Neuronal stem cell (in vitro differentiated cells): ENCODE results near the gene CEP85.

ENCODE experiments used
- DNase-seq: peaks from one replicate; pipeline ENCODE4 v3.0.0-alpha.2; 2013; ENCODE audit warnings: low spot score
- H2AFZ ChIP-seq: one replicate; pipeline ENCODE4 v1.6.1; 2013; ENCODE audit warnings: mild to moderate bottlenecking, low read length, inconsistent platforms
- H2AK5ac ChIP-seq: 2 replicates; pipeline ENCODE4 v1.6.1; 2013; ENCODE audit warnings: low read depth, mild to moderate bottlenecking, inconsistent platforms, low read length, moderate library complexity, mixed read lengths
- H2BK120ac ChIP-seq: 2 replicates; pipeline ENCODE4 v1.6.1; 2013; ENCODE audit warnings: low read depth, mild to moderate bottlenecking, inconsistent platforms, low read length, moderate library complexity, mixed read lengths
- H2BK12ac ChIP-seq: one replicate; pipeline ENCODE4 v1.6.1; 2013; ENCODE audit warnings: low read length, inconsistent platforms
- H2BK15ac ChIP-seq: 2 replicates; pipeline ENCODE4 v1.6.1; 2013; ENCODE audit warnings: mild to moderate bottlenecking, low read length, inconsistent platforms, mixed read lengths
- H2BK5ac ChIP-seq: one replicate; pipeline ENCODE4 v1.6.1; 2013; ENCODE audit warnings: inconsistent platforms, mild to moderate bottlenecking, low read length, moderate library complexity
- H3K14ac ChIP-seq: one replicate; pipeline ENCODE4 v1.6.1; 2013; ENCODE audit warnings: low read length, inconsistent platforms
- H3K18ac ChIP-seq: 2 replicates; pipeline ENCODE4 v1.6.1; 2013; ENCODE audit warnings: low read length, inconsistent platforms
- H3K23ac ChIP-seq: 2 replicates; pipeline ENCODE4 v1.6.1; 2013; ENCODE audit warnings: low read depth, mild to moderate bottlenecking, mixed read lengths, low read length, inconsistent platforms; ENCODE audit not compliant: poor library complexity
- H3K27ac ChIP-seq: replicated peaks from 3 replicates; pipeline ENCODE4 v1.5.1; 2013; ENCODE audit warnings: low read length, inconsistent platforms
- H3K27me3 ChIP-seq, 3 experiments: 2 replicates each; pipeline ENCODE4 v1.6.1; 2013; ENCODE audit warnings: low read length in 3 of 3, mild to moderate bottlenecking in 2 of 3, inconsistent platforms in 1 of 3, low read depth in 1 of 3, mixed read lengths in 1 of 3, moderate library complexity in 1 of 3; ENCODE audit not compliant: control insufficient read depth in 3 of 3, insufficient read depth in 3 of 3
- H3K36me3 ChIP-seq, 2 donors: replicated peaks in 1 of 2; 2 replicates each; pipeline ENCODE4 v1.6.1; 2013; ENCODE audit warnings: low read length in 2 of 2; ENCODE audit not compliant: control insufficient read depth in 2 of 2, insufficient read depth in 2 of 2
- H3K4ac ChIP-seq: 2 replicates; pipeline ENCODE4 v1.6.1; 2013; ENCODE audit warnings: inconsistent platforms, mild to moderate bottlenecking, low read length, moderate library complexity
- H3K4me1 ChIP-seq, 2 donors: 1 replicate in 1 of 2; 2 replicates in 1 of 2; pipeline ENCODE4 v1.6.1; 2013; ENCODE audit warnings: low read length in 2 of 2, low read depth in 1 of 2; ENCODE audit not compliant: control insufficient read depth in 2 of 2, insufficient read depth in 1 of 2
- H3K4me2 ChIP-seq: one replicate; pipeline ENCODE4 v1.6.1; 2013; ENCODE audit warnings: mild to moderate bottlenecking, low read length, inconsistent platforms; ENCODE audit not compliant: insufficient read depth, poor library complexity, severe bottlenecking
- H3K4me3 ChIP-seq, 2 donors: 2 replicates each; pipeline ENCODE4 v1.5.1; 2013; ENCODE audit warnings: low read length in 2 of 2, mild to moderate bottlenecking in 2 of 2, inconsistent platforms in 1 of 2, moderate library complexity in 1 of 2
- H3K79me1 ChIP-seq: one replicate; pipeline ENCODE4 v1.6.1; 2013; ENCODE audit warnings: low read depth, mild to moderate bottlenecking, inconsistent platforms, low read length, moderate library complexity
- H3K9ac ChIP-seq: one replicate; pipeline ENCODE4 v1.6.1; 2013; ENCODE audit warnings: mild to moderate bottlenecking, low read depth, low read length, inconsistent platforms; ENCODE audit not compliant: poor library complexity
- H3K9me3 ChIP-seq, 2 donors: replicated peaks in 1 of 2; 2 replicates each; pipeline versions ENCODE3 to v1.6.1; 2013; ENCODE audit warnings: low read length in 2 of 2, mild to moderate bottlenecking in 2 of 2, inconsistent platforms in 1 of 2, low read depth in 1 of 2, mixed read lengths in 1 of 2, moderate library complexity in 1 of 2; ENCODE audit not compliant: control insufficient read depth in 2 of 2, insufficient read depth in 1 of 2
- H4K8ac ChIP-seq: one replicate; pipeline ENCODE4 v1.6.1; 2013; ENCODE audit warnings: low read depth, mild to moderate bottlenecking, inconsistent platforms, low read length, moderate library complexity
- H4K91ac ChIP-seq: one replicate; pipeline ENCODE4 v1.6.1; 2013; ENCODE audit warnings: low read length, low read depth, mild to moderate bottlenecking, inconsistent platforms; ENCODE audit not compliant: poor library complexity
- WGBS, 2 donors: extraction: QIAGEN DNeasy Blood & Tissue Kit; methylation state at CpG; one replicate each; pipeline ENCODE4 v1.1.7; 2013; ENCODE audit warnings: missing lambda C conversion rate in 2 of 2, mixed read lengths in 1 of 2; ENCODE audit not compliant: insufficient read length in 2 of 2, insufficient replicate concordance in 1 of 2; ENCODE audit errors: extremely low coverage in 2 of 2; 5-methylcytosine and 5-hydroxymethylcytosine counted together

CEP85 gene

DNA sequence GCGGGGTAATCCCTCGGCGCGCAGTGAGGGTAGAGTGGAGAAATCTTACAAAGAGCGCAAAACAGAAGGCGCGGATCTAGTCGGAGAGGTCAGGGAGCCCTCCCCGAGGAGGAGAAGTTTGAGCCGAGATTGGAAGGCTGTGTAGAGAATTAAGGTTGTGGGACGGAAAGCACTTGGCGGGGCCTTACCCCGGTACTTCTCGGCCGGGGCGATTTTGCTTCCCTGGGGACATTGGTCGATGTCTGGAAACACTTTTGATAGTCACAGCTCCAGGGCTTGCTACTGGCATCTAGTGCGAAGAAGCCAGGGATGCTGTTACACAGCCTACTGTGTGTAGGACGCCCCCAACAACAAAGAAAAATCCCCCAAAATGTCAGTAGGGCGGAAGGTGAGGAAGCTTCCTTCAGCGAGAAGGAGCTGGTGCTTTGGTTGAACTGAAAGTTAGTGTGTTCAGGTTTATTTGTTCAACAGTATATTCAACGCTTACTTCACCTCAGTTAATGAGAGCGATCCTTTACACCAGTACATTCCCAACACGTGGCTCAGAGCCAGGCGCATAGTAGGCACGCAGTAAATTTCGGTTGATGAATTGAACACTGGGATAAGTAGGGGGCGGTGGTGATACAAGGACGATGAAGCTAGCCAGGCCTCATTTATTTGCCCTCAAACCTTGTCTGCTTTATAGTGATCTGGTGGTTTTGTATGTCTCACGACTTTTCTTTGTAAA is 807 bp downstream of the CEP85 start:
- Histone ChIP-seq H2BK12ac (no peak overlapping the region), H2AK5ac (no peak overlapping the region), H3K27ac (peak overlapping the region; percentile 75), H3K36me3 (peaks cover 0 to 29% of the 10 kb centered on the region in 2 donors), H3K4me3 (peak overlapping the region; percentile 76 to 84), H3K4me1 (peaks cover 3 to 6% of the 10 kb centered on the region in 2 donors), H3K23ac (peak overlapping the region; percentile 95), H3K4me2 (peak overlapping the region; percentile 78), H2AFZ (peak overlapping the region; percentile 91), H3K14ac (peak overlapping the region; percentile 60), H2BK5ac (no peak overlapping the region), H3K27me3 (no peaks in the 10 kb centered on the region), H3K4ac (no peak overlapping the region), H2BK15ac (peak overlapping the region; percentile 11), H3K79me1 (peaks cover 6% of the 10 kb centered on the region), H4K8ac (no peak overlapping the region), H3K9me3 (peaks cover 0 to 6% of the 10 kb centered on the region in 2 donors), H3K18ac (peak overlapping the region; percentile 96), H2BK120ac (no peak overlapping the region), H3K9ac (peak overlapping the region; percentile 99), H4K91ac (no peak overlapping the region)
- no peak for DNase-seq
- WGBS, 2 donors, result no CpG with 5 or more reads among the region's 30 CpGs

DNA sequence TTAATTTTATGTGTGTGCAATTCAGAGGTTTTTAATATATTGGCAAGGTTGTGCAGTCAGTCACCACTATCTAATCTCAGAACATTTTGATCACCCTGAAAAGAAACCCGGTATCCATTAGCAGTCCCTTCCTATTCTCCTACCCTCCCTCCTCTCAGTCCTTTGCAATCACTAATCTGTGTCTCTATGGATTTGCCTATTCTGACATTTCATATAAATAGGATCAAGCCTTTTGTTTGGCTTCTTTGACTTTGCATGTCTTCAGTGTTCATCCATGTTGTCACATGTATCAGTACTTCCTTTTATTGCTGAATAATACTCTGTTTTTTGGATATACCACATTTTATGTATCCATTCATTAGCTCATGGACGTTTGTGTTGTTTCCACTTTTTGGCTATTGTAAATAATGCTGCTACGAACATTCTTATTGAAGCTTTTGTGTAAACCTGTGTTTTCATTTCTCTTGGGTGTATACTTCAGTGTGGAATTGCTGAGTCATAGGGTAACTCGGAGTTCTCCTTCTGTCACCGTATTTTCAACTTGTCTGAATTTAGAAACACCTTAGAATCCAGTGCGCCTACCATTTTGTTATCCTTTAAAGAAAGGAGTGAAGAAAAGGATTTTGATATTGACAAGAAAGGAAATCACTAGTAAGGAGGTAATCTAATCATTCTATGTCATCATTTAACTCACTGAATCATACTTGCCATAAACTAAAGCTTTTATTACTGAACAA is 3.4 kb downstream of the CEP85 start:
- Histone ChIP-seq H3K4me1 (peaks cover 3 to 6% of the 10 kb centered on the region in 2 donors), H2AFZ (no peak overlapping the region), H2BK15ac (no peak overlapping the region), H2AK5ac (no peak overlapping the region), H3K27me3 (no peaks in the 10 kb centered on the region), H2BK120ac (no peak overlapping the region), H3K4me3 (no peak overlapping the region), H2BK12ac (no peak overlapping the region), H3K4ac (no peak overlapping the region), H3K9me3 (peaks cover 0 to 6% of the 10 kb centered on the region in 2 donors), H3K36me3 (peaks cover 0 to 44% of the 10 kb centered on the region in 2 donors), H2BK5ac (no peak overlapping the region), H3K4me2 (no peak overlapping the region), H3K18ac (no peak overlapping the region), H3K9ac (no peak overlapping the region), H4K8ac (no peak overlapping the region), H3K27ac (no peak overlapping the region), H4K91ac (no peak overlapping the region), H3K79me1 (peaks cover 6% of the 10 kb centered on the region), H3K23ac (no peak overlapping the region), H3K14ac (no peak overlapping the region)
- no CpG with 5 or more reads among the region's 6 CpGs for WGBS, 2 donors
- DNase-seq, result no peak

DNA sequence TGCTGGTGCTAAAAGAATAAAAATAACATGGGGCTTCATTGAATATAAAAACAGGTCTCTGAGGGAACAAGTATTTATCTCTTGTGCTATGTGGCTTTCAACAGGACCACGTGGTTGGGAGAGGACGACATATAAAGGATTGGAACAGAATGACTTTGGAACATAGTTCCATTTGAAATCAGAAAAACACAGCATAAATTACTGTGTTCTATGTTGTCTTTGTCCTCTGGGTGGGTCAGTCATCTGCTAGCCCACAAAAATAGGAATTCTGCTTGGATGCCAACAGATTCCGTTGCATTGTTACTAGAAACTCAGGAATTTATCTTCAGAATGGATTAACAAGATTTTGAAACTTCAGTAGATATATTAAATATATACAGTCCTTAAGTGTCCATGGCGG is 5.9 kb downstream of the CEP85 start:
- no peak overlapping the region for H2AFZ ChIP-seq
- H3K14ac ChIP-seq, result no peak overlapping the region
- no peak overlapping the region for H2BK12ac ChIP-seq
- no peak overlapping the region for H3K4ac ChIP-seq
- no peak overlapping the region for H4K91ac ChIP-seq
- H4K8ac ChIP-seq, result no peak overlapping the region
- H3K27me3 ChIP-seq, result no peaks in the 10 kb centered on the region
- H3K27ac ChIP-seq, result no peak overlapping the region
- H2BK120ac ChIP-seq, result no peak overlapping the region
- no peak overlapping the region for H2AK5ac ChIP-seq
- no peak for DNase-seq
- H2BK5ac ChIP-seq, result no peak overlapping the region
- peaks cover 0 to 6% of the 10 kb centered on the region in 2 donors for H3K9me3 ChIP-seq
- H3K4me3 ChIP-seq, result no peak overlapping the region
- H3K9ac ChIP-seq, result no peak overlapping the region
- H3K18ac ChIP-seq, result no peak overlapping the region
- H3K4me2 ChIP-seq, result no peak overlapping the region
- H3K79me1 ChIP-seq, result peaks cover 6% of the 10 kb centered on the region
- H3K23ac ChIP-seq, result no peak overlapping the region
- peaks cover 0 to 6% of the 10 kb centered on the region in 2 donors for H3K4me1 ChIP-seq
- peaks cover 10 to 69% of the 10 kb centered on the region in 2 donors for H3K36me3 ChIP-seq
- H2BK15ac ChIP-seq, result no peak overlapping the region
- WGBS, 2 donors, result no CpG with 5 or more reads among the region's 4 CpGs

DNA sequence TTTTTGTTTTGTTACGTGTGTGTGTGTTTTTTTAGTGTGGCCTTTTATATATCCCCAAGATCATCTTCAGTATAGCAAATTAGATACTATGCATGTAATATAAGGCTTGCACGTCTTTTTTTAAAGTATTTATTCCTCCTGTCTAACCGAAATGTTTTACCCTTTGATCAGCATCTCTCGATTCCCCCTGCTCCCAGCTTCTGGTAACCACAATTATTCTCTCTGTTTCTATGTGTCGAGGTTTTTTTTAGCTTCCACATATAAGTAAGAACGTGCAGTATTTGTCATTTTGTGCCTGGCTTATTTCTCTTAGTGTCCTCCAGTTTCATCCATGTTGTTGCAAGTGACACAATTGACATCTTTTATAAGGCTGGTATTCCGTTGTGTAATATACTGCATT is 18.7 kb downstream of the CEP85 start:
- H2BK12ac ChIP-seq, result no peak overlapping the region
- no CpG with 5 or more reads among the region's 7 CpGs for WGBS, 2 donors
- DNase-seq, result no peak

More for the DNA sequence above, 18.7 kb downstream of the CEP85 start:
- peaks cover 4 to 17% of the 10 kb centered on the region in 2 donors for H3K9me3 ChIP-seq
- no peak overlapping the region for H3K23ac ChIP-seq
- H3K9ac ChIP-seq, result no peak overlapping the region
- H3K36me3 ChIP-seq, result peaks cover 25 to 81% of the 10 kb centered on the region in 2 donors
- no peaks in the 10 kb centered on the region for H3K27me3 ChIP-seq
- no peak overlapping the region for H2BK5ac ChIP-seq
- H3K4me1 ChIP-seq, result no peaks in the 10 kb centered on the region
- H2AK5ac ChIP-seq, result no peak overlapping the region
- no peak overlapping the region for H3K4me3 ChIP-seq
- no peak overlapping the region for H2BK120ac ChIP-seq
- H3K18ac ChIP-seq, result no peak overlapping the region
- no peak overlapping the region for H3K14ac ChIP-seq
- no peak overlapping the region for H3K4ac ChIP-seq
- no peak overlapping the region for H4K91ac ChIP-seq
- H3K79me1 ChIP-seq, result peaks cover 3% of the 10 kb centered on the region
- H3K27ac ChIP-seq, result no peak overlapping the region
- H4K8ac ChIP-seq, result no peak overlapping the region
- H2AFZ ChIP-seq, result no peak overlapping the region
- no peak overlapping the region for H2BK15ac ChIP-seq
- no peak overlapping the region for H3K4me2 ChIP-seq
